ENCODE results near the gene NTRK3.

Gene NTRK3

DNA sequence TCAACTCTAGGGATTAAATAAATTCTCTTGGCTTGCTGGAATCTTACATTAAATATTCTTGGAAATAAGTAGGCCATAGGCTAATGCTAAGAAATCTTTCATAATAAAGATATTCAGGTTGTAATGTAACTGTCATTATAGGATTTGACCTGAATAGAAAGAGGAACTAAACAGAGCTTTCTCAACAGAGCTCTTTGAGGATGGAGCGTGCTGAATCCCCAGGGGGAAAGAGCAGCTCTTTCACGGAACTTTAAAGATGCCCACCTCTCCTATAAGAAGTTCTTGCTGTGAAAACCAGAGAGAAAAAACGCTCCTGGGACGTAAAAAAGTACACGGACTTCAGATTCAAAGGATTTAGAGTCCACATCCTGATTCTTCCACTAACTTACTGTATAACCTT lies 77.9 kb downstream of the NTRK3 start:
- no peak for DNase-seq

DNA sequence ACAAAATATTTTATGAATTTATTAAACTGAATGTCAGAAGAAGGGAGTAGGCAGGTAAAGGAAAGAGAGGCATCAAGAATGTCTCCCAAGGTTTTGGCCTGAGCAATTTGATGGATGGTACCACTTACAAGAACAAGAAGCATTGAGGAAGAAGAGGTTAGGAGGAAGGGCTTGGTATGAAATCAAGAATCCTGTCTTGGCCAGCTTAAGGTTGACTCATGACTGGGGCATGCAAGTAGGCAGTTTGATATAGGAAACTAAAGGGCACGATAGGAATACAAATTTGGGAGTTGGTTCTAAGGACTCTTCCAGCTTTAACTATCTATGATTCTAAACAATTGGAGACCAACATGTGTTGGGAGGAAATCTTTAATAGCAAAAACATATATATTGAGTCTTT lies 79.1 kb downstream of the NTRK3 start:
- DNase-seq = no peak

DNA sequence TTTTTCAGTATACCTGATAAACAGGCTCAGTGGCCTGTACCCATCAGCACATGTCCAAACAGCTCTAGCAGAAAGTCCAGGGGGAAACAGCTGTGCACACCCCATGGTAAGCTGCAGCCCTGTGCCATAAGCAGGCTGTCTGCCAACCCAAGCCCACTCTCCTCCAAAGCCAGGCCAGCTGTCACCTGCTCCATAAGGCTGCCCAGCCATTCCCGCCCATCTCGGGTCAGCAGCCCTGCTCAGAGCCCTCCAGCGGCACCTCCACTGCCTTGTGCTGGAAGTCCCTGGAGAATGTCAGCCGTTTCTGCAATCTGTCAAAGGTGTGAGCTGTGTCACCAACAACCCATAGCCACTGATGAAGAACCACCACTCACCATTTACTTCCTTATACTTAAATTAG lies 82.0 kb downstream of the NTRK3 start:
- no peak for DNase-seq

DNA sequence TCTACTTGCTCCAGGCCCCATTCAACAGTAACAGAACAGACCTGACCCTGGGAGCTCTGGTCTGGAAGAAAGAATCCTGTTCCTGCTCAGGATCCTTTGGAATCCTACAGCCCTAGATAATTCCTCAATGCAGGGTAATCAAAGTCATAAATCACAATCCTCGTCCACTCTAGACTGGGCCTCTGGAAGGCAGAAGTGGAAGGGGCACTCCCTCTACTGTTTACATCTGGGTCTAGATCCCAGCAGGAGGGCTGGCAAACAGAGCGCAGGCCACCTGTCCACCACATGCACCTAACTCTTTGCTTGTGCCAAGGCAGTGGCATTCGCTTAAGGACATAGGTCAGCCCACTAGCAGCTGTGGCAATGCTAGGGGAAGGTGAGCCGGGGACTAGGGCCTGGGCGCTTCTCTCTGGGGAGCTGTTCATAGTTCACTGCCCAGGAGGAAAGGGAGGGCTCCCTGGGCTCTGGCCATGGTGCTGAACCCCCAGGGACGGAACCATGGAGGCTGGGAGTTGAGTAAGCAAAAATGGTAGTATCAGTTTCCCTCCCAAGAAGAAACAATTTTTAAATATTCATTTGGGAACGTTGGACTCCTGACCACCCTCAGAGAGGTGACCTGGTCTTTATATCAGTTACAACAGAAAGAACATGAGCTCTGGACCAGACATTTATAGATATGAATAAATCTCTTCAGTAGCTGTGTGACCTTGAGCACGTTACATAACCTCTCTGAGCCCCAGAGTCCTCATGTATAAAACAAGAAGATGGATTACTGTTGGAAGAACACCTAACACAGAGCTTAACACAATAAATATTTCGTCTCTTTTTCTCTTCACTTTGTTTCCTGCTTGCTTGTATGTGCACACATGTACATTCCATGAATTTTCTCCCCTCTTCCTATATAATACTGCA lies 90.2 kb downstream of the NTRK3 start:
- DNase-seq = no peak

DNA sequence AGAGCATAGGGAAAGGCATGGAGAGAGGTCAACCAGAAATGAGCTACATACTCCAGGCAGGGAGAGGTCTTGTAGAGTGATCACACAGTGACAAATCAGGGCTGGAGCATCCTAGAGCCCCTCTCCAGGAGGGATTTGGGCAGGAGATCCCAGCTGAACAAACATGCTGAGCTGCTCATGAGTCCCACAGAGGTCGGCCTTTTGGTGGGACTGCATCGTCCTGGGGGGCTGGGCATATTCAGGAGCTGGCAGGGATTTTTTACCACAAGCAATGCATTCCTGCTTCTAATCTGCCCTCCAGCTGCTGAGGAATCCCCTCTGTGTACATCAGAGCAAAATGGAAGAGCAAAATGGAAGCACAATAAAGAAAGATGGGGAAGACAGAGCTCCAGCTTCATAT lies 94.9 kb downstream of the NTRK3 start:
- DNase-seq = no peak

DNA sequence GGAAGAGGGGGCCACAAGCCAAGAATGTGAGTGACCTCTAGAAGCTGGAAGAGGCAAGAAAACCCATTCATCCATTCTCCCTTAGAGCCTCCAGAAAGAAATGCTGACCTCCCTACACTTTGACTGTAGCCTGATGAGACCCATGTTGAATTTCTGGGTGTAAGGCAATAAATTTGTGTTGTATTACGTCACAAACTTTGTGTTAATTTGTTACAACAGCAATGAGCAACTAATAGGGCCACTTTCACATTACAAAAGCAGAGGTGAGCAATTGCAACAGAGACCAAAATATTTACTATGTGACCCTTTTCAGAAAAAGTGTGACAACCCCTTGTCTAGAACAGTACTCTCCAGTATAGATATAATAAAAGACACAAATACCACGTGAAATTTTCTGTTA lies 101.2 kb downstream of the NTRK3 start:
- no peak for DNase-seq

DNA sequence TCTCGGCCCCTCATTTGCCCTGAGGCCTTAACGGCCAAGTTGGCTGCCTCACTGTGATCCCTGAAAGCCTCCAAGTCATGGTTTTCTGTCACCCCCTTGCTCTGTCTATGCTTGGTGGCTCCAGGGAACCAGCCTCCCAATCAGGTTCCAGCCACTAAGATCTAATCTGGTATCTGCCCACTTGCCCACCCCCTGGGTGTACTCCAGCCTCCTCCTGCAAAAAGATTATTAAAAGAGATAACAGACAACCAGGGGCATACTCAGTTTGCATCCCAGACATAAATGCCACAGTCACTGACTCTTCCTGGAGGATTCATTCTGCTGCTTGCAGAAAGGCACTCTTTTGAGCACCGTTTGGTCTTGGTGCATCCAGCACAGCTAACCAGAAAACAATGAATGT lies 103.9 kb downstream of the NTRK3 start:
- no peak for DNase-seq

DNA sequence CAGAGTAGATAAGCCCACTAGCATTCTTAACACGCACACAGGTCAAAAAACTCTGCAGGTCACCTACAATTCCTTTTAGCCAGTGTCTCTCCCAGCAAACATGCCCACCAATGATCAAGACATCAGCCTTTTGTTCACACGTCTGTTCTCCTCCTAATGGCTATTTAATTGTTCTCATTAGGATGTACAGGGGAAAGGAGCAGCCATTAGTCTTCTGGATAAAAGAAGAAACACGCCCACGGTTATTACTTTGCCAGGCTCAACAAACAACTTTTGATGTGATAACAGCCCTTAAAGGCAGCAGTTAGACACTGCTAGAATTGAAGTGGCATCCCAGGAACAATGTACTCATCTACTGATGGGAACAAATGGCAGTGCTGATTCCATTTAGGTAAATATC lies 108.8 kb downstream of the NTRK3 start:
- DNase-seq = no peak

DNA sequence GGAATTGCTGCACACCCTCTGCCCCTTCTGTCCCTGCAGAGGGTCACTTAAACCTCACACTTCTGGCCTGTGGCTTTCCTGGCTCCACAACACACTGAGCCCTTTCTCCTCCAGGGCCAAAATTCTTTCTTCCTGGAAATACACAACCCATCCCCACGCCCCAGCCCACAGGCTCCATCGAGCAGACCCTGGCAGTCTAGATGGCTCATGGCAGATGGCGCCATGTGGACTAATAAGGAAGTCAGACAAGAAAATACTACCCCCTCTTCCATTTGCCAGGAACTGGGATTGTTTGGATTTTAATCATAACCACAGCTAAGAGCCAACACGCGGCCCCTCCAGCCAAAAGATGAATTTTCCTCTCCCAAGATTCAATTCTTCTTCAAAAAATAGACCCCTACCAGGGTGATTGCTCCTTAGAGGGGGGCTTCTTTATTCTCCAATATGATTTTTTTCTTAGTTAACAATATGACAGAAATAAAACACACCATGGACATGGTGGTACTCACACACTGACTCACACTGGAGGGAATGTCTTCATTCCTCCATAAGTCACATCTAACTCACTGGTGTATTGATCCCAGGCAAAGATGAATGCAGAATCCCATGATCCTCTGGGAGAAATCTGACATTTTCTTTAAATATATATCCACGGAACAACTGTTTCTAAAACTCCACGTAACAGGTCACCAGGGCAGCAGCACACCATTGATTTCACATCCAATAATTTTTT lies 111.5 kb downstream of the NTRK3 start:
- DNase-seq = no peak

DNA sequence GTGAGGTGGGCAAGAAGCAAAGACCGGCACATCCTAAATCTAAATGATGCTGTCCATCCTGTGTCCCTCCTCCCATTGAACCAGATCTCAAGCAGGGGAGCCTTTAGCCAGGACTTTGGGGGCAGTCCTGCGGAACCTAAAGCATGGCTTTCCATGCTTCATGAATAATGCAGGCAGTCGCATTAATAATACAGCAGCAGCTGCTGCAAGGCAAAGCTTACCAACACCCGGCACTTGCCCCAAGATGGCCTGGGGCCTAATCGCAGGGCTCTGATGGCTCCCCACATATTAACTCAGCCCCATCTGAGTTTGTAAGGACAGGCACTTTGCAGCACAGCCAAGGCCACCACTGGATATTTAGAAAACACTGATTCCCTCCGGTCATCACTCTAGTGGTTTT lies 114.4 kb downstream of the NTRK3 start:
- no peak for DNase-seq

DNA sequence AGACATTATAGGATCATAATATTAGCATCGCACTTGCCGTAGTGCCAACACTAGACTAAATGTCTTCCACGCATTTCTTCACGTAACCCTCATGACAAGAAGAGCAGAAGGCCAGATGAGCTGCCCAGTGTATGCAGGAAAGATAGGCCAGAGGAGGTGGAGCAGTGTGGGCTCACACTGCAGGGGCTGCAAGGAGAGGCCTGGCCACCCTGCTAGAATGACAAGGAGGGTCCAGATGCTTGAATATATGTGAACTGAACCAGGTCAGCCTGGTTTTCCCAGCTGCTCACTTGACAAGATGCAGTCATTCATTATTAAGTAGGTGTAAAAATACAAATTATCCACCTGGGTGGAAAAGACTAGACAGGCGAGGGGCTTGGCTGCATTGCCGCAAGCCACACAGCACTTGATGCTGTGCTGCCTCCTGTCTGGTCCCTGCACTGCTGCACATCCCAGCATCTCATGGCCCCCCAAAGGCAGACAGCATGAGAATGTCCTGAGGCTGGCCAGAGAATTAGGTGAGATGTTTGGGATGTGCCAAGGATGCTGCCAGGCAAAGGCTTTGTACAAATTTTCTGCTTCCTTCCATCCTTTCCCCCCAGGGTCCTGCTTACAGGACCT lies 115.2 kb downstream of the NTRK3 start:
- DNase-seq = no peak

DNA sequence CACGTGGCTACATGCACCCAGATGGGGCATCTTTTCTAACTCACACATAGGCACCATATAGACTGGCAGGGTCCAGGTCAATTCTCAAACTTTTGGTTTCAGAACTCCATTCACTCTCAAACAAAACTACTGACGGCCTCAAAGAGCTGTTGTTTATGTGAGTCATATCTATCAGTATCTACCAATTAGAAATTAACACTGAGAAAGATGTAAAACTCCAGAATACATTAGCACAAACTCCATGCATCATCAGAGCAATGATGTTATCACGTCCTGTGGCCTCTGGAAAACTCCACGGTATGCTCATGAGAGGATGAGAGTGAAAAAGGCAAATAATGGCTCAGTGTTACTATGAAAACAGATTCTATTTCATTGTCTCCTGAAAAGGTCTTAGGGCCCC lies 116.1 kb downstream of the NTRK3 start:
- DNase-seq = no peak

DNA sequence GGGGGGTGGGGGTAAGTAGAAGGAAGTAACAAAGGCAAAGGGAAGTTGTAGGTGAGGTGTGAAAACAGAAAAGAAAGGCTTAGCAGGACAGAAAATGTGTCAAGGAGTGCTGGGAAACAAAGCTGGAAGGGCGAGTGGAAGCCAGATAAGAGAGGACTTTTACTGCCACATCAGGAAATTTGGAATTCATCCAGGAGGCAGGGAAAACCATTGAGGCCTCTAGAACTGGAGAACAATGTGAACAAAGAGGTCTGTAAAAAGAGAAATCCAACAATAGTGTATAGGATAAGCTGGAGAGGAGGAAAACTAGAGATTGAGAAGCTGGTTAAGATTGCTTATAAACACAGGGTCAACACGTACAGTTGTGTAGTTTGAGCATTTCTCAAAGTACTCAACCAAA lies 116.6 kb downstream of the NTRK3 start:
- no peak for DNase-seq

DNA sequence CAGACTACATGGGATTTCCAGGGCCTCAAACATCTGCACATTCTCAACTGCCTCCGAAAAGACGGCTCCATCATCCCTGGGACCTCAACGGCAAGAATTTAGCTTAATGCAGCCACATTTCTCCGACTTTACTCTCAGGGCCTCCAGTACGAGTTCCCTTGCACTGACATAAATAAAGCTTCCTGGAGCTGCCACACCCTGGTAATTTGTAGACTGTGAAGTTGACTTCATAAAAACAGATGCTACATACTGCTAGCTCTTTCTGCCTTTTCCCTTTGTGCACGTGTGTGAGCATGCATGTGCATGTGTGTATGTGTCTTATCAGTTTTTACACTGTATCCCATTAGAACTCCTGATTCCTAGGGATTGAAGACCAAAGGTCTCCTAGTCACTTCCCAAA lies 122.7 kb downstream of the NTRK3 start:
- no peak for DNase-seq

DNA sequence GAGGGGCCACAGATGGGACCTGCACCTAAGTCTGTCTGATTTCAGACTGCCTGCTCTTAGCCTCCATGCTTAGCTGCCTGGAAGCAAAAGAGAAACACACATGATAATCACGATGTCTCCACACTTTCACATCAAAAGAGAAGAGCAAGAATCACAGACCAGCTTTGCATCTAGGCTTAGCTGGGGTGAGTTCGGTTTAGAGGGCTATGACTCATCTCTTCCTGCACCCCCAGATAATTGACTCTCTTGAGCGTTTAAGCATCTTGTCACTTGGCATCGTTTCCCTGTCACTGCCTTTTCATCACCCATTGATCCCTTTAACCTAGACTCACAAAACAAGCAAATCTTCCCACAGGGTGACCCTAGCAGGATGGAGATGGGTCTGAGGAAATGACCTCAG lies 124.0 kb downstream of the NTRK3 start:
- no peak for DNase-seq

DNA sequence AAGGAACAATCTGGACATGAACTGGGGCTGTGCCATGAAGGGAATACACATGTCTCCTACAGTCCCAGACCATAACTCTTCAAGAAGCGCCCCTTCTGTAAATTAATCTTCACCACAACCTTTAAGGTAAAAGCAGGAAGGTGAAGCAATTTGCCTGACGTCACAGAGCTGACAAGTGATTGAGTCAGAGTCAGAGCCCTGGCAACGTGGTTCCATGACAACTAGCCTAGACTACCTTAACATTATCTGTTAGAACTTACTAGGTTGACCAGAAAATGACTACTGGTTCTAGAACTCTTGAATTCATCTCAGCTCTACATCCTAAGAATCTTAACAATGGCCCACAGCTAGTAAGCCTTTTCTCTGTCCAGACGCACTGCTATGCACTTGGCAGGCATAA lies 124.6 kb downstream of the NTRK3 start:
- no peak for DNase-seq

DNA sequence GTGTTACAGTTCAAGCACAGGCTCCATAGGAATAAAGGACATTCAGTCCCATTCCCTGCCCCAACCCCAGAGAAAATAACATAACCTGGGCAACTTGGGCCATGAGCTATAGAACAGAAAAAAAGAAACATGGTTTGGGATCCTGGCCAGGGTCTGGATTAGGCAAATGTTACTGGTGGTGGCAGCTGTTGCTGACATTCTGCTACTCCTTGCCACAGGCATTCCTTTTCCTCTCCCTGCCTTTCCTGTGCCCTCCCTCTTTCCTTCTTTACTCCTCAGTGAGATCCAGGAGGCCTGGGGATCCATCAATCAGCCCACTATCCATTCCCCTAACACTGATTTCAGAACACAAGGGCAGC lies 129.1 kb downstream of the NTRK3 start:
- DNase-seq = no peak

DNA sequence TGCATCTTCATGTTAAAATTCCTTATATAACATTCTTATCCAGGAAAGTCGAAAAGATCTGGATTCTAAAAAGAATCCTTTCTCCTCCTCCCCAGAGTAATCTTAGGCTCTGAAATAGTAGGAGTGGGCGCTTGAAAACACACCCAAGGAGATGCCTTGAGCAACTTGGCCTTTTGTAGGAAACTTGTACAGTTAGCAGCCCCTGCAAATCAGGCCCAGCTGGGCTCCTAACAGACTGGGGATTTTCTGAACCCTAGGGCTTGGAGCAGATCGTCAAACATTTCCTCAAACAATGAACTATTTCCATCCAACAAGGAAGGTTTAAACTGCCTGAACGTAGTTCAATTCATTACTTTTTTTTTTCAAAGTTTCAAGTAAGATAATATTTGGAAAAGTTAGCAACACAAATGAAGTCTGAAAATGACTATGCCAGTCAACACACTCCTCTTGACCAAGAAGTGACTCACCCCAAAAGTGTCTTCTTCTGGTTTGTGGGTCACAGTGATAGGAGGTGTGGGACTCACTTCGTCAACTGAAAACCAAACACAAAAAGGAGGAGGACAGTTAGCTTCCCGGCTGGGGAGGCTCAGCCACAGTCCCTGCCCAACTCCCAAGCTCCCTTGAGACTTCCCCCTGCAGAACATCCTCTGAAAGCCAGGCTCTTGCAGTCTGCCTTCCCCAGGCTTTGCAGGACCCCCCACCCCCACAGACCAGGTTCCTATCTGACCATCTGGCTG lies 129.7 kb downstream of the NTRK3 start:
- DNase-seq = no peak

DNA sequence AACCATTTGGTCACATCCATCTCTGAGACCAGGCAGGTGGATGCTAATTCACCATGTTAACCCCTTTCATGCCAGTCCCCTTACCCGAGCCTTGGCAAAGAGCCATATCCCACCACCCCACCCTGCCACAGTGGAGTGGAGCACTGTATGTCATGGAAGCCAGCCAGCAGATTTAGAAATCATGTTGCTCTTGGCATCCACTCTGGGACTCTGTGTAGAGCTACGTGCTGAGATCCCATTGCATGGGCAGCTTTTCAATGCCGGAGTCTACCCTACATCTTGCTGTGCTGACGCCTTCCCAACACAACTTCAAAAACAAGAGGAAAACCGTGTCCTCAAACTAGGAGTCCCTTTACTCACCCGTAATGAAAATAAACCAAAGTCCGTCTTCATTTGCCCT lies 131.0 kb downstream of the NTRK3 start:
- DNase-seq = no peak

DNA sequence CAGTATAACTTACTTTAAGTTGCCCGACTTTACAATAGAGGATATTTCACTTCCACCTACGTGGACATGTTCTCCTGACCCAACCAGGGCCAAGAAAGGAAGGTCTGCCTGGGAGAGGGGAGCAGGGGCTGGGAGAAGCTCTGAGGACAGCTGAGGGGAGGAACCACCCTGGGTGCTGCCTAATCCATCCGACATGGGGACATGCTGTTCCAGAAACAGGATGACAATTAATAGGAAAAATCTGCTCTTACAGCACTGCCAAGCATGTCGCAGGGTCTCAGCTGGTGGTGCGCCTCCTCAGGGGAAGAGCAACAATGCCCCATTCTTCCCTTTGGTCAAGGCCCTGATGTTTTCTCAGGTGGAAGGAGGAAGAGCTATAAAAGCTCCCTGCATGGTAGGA lies 132.3 kb downstream of the NTRK3 start:
- no peak for DNase-seq

DNA sequence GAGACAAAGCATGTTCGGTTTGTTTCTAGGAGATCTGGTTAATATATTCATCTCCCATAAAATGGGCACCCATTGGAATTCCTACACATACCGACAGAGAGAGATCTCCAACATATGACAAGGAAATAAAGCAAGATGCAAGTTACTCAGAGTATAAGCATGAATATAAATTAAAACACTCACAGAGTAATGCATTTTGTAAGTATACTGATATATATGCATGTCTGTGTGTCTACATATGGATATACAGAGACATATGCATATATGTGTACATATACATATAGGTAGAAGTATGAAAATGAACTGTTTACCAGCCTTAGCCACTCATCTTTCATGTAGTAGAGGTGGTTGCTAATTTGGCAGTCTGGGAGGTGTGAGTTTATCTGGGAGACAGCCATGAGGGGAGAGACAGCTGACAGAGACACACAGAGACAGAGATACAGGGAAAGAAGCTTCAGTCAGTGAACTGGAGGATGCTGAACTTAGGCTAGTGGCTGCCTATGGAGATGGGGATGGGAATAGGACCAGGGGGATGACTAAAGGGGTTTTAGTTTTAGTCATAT lies 134.5 kb downstream of the NTRK3 start:
- DNase-seq = no peak

DNA sequence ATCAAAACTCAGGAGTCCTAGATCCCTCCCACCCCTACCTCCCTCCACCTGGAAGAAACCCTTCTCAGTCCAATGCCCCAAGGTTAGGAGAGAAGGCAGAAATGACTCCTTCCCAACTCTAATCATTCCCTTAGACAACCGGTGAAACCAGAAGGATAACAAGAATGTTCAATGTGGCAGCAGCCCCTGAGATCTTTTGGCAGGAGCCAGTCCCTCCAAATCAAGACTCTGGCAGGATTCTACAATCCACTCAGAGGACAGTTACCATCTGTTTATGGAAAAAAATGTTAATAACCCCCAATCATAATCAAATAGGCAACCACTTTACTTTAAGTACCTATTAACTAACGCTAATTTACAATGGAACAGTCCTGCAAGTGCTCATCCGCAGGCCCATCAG lies 136.5 kb downstream of the NTRK3 start:
- no peak for DNase-seq

DNA sequence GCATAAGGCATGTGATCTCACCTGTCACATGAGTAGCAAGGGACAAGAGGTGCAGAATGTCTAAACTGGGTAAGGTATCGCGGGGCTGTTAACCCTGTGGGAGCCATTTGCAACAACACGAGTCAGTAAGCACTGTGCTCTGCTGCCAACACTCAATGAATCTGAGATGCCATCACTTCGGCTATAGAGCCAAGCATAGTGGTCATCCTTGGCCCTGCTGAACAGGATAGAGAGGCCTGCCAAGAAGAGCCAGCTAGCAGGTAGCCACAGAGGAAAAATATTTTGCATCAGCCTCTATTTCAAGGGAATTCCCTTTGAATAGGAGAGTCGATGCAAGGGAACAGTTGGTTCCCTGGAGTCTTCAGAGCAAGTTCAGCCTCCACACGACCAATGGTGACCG lies 137.8 kb downstream of the NTRK3 start:
- no peak for DNase-seq
